T-cell (primary cell): ENCODE data around the gene AP1S2. TPM values are rescaled to one million over a fixed set of nuclear protein-coding genes. Genes with fewer than 3 reads are reported as not detected.

Source experiments
- ATAC-seq, 4 experiments: fragments of 200-7000 bp in 3 of 4; fragments of 150-1000 bp in 1 of 4; cut with Tn5 transposase; replicated peaks in 1 of 4; 1 replicate in 3 of 4; 2 replicates in 1 of 4; pipeline ENCODE4 v1.10.0; 2021; ENCODE audit warnings: moderate library complexity in 3 of 4, mild to moderate bottlenecking in 2 of 4, moderate number of reproducible peaks in 1 of 4
- CTCF ChIA-PET, 2 donors: fragments of 300-600 bp; sonication (Branson Sonifier 250); formaldehyde crosslinking; loops; one replicate each; lab custom pipeline; 2022; ENCODE audit warnings: antibody characterized with exemption in 2 of 2; lab: Charles Lee
- POLR2A ChIA-PET, 2 donors: fragments of 300-600 bp; sonication (Branson Sonifier 250); formaldehyde crosslinking; loops; one replicate each; lab custom pipeline; 2022; ENCODE audit warnings: antibody characterized with exemption in 2 of 2; lab: Charles Lee
- DNase-seq, 35 experiments: peaks; one replicate each; pipeline versions ENCODE4 v3.0.0 to v3.0.0-alpha.2; 2013 to 2023
- H3K27ac ChIP-seq: one replicate; pipeline ENCODE4 v1.5.1; 2013; ENCODE audit warnings: low read length
- H3K27me3 ChIP-seq, 2 experiments: replicated peaks in 1 of 2; 1 replicate in 1 of 2; 2 replicates in 1 of 2; pipeline versions ENCODE4 v1.6.1 to v1.7.0; 2013; ENCODE audit warnings: low read length in 1 of 2, mixed read lengths in 1 of 2; ENCODE audit not compliant: control insufficient read depth in 2 of 2, insufficient read depth in 2 of 2; ENCODE audit errors: extremely low read depth in 1 of 2
- H3K36me3 ChIP-seq, 2 donors: 1 replicate in 1 of 2; 2 replicates in 1 of 2; pipeline versions ENCODE4 v1.6.1 to v1.7.0; 2013; ENCODE audit warnings: low read length in 1 of 2; ENCODE audit not compliant: control insufficient read depth in 2 of 2, insufficient read depth in 1 of 2; ENCODE audit errors: extremely low read depth in 1 of 2
- H3K4me1 ChIP-seq, 2 experiments: 1 replicate in 1 of 2; 2 replicates in 1 of 2; pipeline versions ENCODE4 v1.6.1 to v1.7.0; 2013; ENCODE audit warnings: low read length in 2 of 2, mixed read lengths in 1 of 2; ENCODE audit not compliant: insufficient read depth in 2 of 2, control insufficient read depth in 1 of 2; ENCODE audit errors: extremely low read depth in 1 of 2
- H3K4me3 ChIP-seq, 2 donors: 1 replicate in 1 of 2; 2 replicates in 1 of 2; pipeline versions ENCODE4 v1.5.1 to v1.7.0; 2013; ENCODE audit warnings: mild to moderate bottlenecking in 2 of 2, low read length in 1 of 2, moderate library complexity in 1 of 2; ENCODE audit not compliant: control insufficient read depth in 1 of 2; ENCODE audit errors: extremely low read depth in 1 of 2
- H3K9me3 ChIP-seq: 2 replicates; pipeline ENCODE4 v1.7.0; 2013
- H3K27ac Mint-ChIP-seq, 2 donors: one replicate each; pipeline ENCODE4 v1.8.0; 2020 to 2021; ENCODE audit warnings: mild to moderate bottlenecking in 2 of 2, mixed read lengths in 2 of 2
- H3K27me3 Mint-ChIP-seq, 2 donors: one replicate each; pipeline ENCODE4 v1.8.0; 2021 to 2022; ENCODE audit warnings: mixed read lengths in 2 of 2
- H3K36me3 Mint-ChIP-seq: one replicate; pipeline ENCODE4 v1.8.0; 2021; ENCODE audit warnings: mixed read lengths
- H3K4me1 Mint-ChIP-seq, 3 donors: one replicate each; pipeline ENCODE4 v1.8.0; 2020 to 2022; ENCODE audit warnings: mixed read lengths in 3 of 3, mild to moderate bottlenecking in 1 of 3
- H3K4me3 Mint-ChIP-seq, 3 donors: one replicate each; pipeline ENCODE4 v1.8.0; 2020 to 2022; ENCODE audit warnings: mild to moderate bottlenecking in 3 of 3, mixed read lengths in 3 of 3, moderate library complexity in 3 of 3
- H3K9me3 Mint-ChIP-seq, 3 donors: one replicate each; pipeline ENCODE4 v1.8.0; 2020 to 2022; ENCODE audit warnings: mixed read lengths in 3 of 3
- WGBS: methylation state at CpG from one replicate; pipeline ENCODE4 v1.1.5; 2013; ENCODE audit warnings: missing lambda C conversion rate; ENCODE audit not compliant: insufficient coverage; 5-methylcytosine and 5-hydroxymethylcytosine counted together
- total RNA-seq, 35 experiments: library from RNA in 6 of 35; stranded (reverse) in 6 of 35; fragments of 120-200 nt in 1 of 35; gene quantifications; one replicate each; pipeline versions ENCODE4 v1.2.1 to v1.2.4 and lab custom pipeline; 2013 to 2026

The AP1S2 gene
- total RNA-seq, 5 donors from 2014 or later (not counting 1 experiment from before 2014, with no cell fraction given): 19.1 to 29.5 (median 25.3) TPM

DNA sequence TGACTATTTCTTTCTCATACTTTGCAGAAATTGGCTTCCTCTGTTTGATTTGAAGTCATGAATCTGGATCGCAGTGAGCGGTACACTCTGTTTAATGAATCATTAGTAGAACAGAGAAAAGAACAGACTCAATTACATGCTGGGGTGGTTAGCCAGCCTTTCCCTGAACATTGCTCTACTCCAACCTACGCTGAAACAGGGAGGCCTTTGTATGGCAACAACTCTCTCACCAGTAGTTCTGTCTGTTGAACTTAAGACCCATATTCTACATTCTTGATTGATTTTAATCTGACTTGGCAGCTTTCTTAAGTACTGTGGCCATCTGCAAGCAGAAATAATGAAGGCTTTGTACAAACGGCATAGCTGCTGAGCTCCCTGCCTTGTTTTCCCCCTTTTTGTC lies 19.0 kb upstream of the AP1S2 start:
- Mint-ChIP-seq H3K27ac (no peak overlapping the region), H3K9me3 (no peaks in the 10 kb centered on the region), H3K27me3 (peaks cover 0 to 7% of the 10 kb centered on the region in 2 donors), H3K4me3 (no peak overlapping the region), H3K36me3 (no peaks in the 10 kb centered on the region), H3K4me1 (peaks cover 0 to 11% (median 0%) of the 10 kb centered on the region in 3 donors)
- DNase-seq (no peak), ATAC-seq (no peak)
- ChIA-PET POLR2A (no interaction called here), CTCF (no interaction called here)
- no CpG with 5 or more reads among the region's 4 CpGs for WGBS
- H3K27ac ChIP-seq: no peak overlapping the region
- H3K4me1 ChIP-seq: no peaks in the 10 kb centered on the region
- no peaks in the 10 kb centered on the region for H3K27me3 ChIP-seq
- H3K4me3 ChIP-seq: no peak overlapping the region
- no peaks in the 10 kb centered on the region for H3K36me3 ChIP-seq
- H3K9me3 ChIP-seq: no peaks in the 10 kb centered on the region

DNA sequence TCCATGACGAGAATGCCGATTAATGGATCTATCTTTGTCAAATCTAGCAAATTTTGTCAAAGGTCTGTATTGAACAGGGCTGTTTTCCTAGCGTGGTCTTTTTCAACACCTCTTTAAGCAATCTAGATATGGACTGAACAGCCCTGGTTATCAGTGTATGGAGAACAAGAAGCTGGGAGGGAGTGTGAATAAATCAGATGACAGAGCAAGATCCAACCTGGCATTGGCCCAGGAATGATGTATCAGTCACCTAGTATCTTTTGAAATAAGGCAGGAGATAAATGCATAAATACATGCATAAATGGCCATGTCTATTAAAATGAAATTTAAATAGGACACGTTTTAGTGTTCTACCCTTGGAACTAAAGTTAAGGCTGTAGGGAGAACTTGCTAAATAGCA lies 15.7 kb upstream of the AP1S2 start:
- ChIA-PET POLR2A (no interaction called here), CTCF (no interaction called here)
- Mint-ChIP-seq H3K9me3 (no peaks in the 10 kb centered on the region), H3K27ac (no peak overlapping the region), H3K27me3 (peaks cover 0 to 3% of the 10 kb centered on the region in 2 donors), H3K4me3 (no peak overlapping the region), H3K4me1 (peaks cover 0 to 9% (median 0%) of the 10 kb centered on the region in 3 donors), H3K36me3 (no peaks in the 10 kb centered on the region)
- Histone ChIP-seq H3K27me3 (no peaks in the 10 kb centered on the region), H3K4me1 (no peaks in the 10 kb centered on the region), H3K4me3 (no peak overlapping the region), H3K9me3 (no peaks in the 10 kb centered on the region), H3K27ac (no peak overlapping the region), H3K36me3 (no peaks in the 10 kb centered on the region)
- ATAC-seq: no peak
- no peak for DNase-seq
- WGBS: 100% methylated on average over 2 of the region's 4 CpGs

DNA sequence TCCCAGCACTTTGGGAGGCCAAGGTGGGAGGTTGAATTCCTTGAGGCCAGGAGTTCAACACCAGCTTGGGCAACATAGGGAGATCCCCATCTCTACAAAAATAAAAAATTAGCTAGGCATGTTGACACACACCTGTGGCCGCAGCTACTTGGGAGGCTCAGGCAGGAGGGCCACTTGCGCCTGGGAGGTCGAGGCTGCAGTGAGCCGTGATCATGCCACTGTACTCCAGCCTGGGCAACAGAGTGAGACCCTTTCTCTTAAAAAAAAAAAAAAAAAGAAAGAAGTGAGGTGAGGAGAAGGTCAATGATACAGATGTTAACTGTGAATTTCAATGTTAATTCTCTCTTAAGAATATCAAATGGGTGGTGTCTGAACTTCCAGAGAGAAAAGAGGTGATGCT lies 15.1 kb upstream of the AP1S2 start:
- ChIA-PET CTCF (no interaction called here), POLR2A (no interaction called here)
- H3K27ac Mint-ChIP-seq: no peak overlapping the region
- peaks cover 0 to 3% (median 0%) of the 10 kb centered on the region in 3 donors for H3K4me1 Mint-ChIP-seq
- no peak for DNase-seq
- H3K27me3 ChIP-seq: no peaks in the 10 kb centered on the region
- H3K27me3 Mint-ChIP-seq: peaks cover 0 to 3% of the 10 kb centered on the region in 2 donors
- no CpG with 5 or more reads among the region's 4 CpGs for WGBS
- no peaks in the 10 kb centered on the region for H3K9me3 Mint-ChIP-seq
- no peak overlapping the region for H3K4me3 Mint-ChIP-seq
- H3K36me3 Mint-ChIP-seq: no peaks in the 10 kb centered on the region
- no peak for ATAC-seq
- H3K4me1 ChIP-seq: no peaks in the 10 kb centered on the region
- H3K4me3 ChIP-seq: no peak overlapping the region
- H3K9me3 ChIP-seq: no peaks in the 10 kb centered on the region
- H3K36me3 ChIP-seq: no peaks in the 10 kb centered on the region
- no peak overlapping the region for H3K27ac ChIP-seq

DNA sequence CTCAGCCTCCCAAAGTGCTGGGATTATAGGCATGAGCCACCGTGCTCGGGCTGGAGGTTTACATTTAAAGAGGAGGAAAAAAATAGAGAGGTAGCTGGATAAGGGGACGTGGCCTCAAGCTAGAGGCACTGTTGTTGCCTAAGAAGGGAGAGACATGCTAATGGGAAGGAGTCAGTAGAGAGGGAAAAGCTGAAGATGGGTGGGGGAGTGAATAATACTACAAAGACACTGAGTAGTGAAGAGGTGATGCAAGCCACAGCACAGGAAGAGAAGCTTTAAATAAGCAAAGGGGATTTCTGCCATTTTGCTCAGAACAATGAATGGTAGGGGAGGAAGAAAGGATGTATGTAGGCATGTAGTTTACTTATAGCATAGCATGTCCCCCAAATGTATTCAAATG lies 11.5 kb upstream of the AP1S2 start:
- peaks cover 0 to 10% of the 10 kb centered on the region in 2 donors for H3K27me3 Mint-ChIP-seq
- Histone ChIP-seq H3K27ac (no peak overlapping the region), H3K27me3 (no peaks in the 10 kb centered on the region), H3K4me1 (no peaks in the 10 kb centered on the region), H3K9me3 (no peaks in the 10 kb centered on the region), H3K4me3 (no peak overlapping the region), H3K36me3 (no peaks in the 10 kb centered on the region)
- no peaks in the 10 kb centered on the region for H3K9me3 Mint-ChIP-seq
- H3K4me3 Mint-ChIP-seq: no peak overlapping the region
- no peak overlapping the region for H3K27ac Mint-ChIP-seq
- ATAC-seq (no peak), DNase-seq (no peak)
- ChIA-PET POLR2A (interaction anchor here in 1 of 2 donors (0.9 kb wide), 1 partner anchor 11 kb away, joined by 3 read pairs; the partner anchor contains the start of gene AP1S2), CTCF (interaction anchor here in 1 of 2 donors (0.7 kb wide), 1 partner anchor 10 kb away, joined by 3 read pairs; no protein-coding TSS in a partner anchor)
- no peaks in the 10 kb centered on the region for H3K36me3 Mint-ChIP-seq
- no peaks in the 10 kb centered on the region for H3K4me1 Mint-ChIP-seq
- WGBS: no CpG with 5 or more reads among the region's 3 CpGs

DNA sequence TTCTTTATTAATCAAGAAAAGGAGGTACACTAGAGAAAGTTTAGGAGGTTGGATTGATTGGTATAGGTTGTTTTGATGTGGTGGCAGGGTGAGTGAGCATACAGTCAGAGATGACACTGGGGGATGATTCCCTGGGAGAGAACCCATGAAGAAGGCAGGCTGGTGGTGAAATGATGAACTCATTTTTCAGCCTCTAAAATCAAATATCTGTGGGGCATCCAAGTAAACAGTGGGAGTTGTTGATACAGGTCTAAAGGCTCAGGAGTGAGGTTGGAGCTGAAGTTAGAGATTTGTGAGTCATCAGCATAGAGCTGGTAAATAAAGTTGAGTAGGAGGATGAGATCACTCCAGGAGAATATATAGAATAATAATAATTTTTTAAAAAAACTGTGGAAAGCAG lies 10.0 kb upstream of the AP1S2 start:
- Mint-ChIP-seq H3K27ac (no peak overlapping the region), H3K9me3 (no peaks in the 10 kb centered on the region)

DNA sequence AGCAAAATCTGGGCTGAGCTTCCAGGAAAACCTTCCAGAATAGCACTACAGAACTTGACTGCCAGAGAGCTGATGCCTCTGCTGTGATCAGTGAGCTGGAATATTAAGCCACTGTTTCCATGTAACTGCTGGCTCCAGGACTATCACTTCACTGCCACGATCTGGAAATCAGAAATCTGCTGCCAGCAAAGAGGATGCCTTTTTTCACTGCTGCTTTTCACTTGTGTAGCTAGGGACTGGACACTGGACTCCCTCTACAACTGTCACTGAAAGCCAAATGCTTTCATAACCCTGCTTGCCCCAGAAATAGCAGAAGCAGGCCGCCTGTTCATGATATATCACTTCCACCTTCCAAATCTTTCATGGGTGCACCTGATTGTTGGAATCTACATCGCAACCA lies 9.4 kb upstream of the AP1S2 start:
- H3K9me3 Mint-ChIP-seq: no peaks in the 10 kb centered on the region
- no peak for ATAC-seq
- H3K27ac Mint-ChIP-seq: no peak overlapping the region
- no peak overlapping the region for H3K4me3 Mint-ChIP-seq
- no CpG with 5 or more reads among the region's 3 CpGs for WGBS
- ChIA-PET CTCF (no interaction called here), POLR2A (no interaction called here)
- H3K27me3 Mint-ChIP-seq: peaks cover 0 to 7% of the 10 kb centered on the region in 2 donors
- no peaks in the 10 kb centered on the region for H3K4me1 Mint-ChIP-seq
- Histone ChIP-seq H3K4me1 (no peaks in the 10 kb centered on the region), H3K4me3 (no peak overlapping the region), H3K9me3 (no peaks in the 10 kb centered on the region), H3K36me3 (no peaks in the 10 kb centered on the region), H3K27me3 (no peaks in the 10 kb centered on the region), H3K27ac (no peak overlapping the region)
- H3K36me3 Mint-ChIP-seq: no peaks in the 10 kb centered on the region
- no peak for DNase-seq

More for the DNA sequence above, 10.0 kb upstream of the AP1S2 start:
- ChIA-PET POLR2A (no interaction called here), CTCF (no interaction called here)
- Histone ChIP-seq H3K27ac (no peak overlapping the region), H3K27me3 (no peaks in the 10 kb centered on the region), H3K4me1 (no peaks in the 10 kb centered on the region), H3K9me3 (no peaks in the 10 kb centered on the region), H3K4me3 (no peak overlapping the region), H3K36me3 (no peaks in the 10 kb centered on the region)
- peaks cover 0 to 7% of the 10 kb centered on the region in 2 donors for H3K27me3 Mint-ChIP-seq
- no peak overlapping the region for H3K4me3 Mint-ChIP-seq
- H3K4me1 Mint-ChIP-seq: no peaks in the 10 kb centered on the region
- H3K36me3 Mint-ChIP-seq: no peaks in the 10 kb centered on the region
- DNase-seq (no peak), ATAC-seq (no peak)

DNA sequence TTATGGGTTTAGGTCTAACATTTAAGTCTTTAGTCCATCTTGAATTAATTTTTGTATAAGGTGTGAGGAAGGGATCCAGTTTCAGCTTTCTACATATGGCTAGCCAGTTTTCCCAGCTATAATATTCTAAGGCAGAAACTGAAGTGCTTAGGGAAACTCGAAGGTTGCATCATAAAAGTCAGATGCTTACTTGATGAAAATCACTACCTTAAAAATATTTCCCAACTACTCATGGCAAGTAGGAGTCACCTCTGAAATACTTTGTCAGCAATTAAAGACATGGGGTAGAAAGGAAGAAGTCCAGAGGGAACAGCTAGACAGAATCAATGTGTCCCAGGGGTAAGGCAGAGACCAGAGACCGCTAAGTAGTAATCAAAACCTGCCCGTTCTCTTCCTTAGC lies 6.3 kb upstream of the AP1S2 start:
- Mint-ChIP-seq H3K36me3 (no peaks in the 10 kb centered on the region), H3K9me3 (no peaks in the 10 kb centered on the region), H3K4me1 (peaks cover 0 to under 1% (median 0%) of the 10 kb centered on the region in 3 donors), H3K4me3 (no peak overlapping the region), H3K27ac (no peak overlapping the region), H3K27me3 (peaks cover 0 to 7% of the 10 kb centered on the region in 2 donors)
- ATAC-seq: no peak
- H3K4me3 ChIP-seq: no peak overlapping the region
- CTCF ChIA-PET: no interaction called here
- H3K36me3 ChIP-seq: no peaks in the 10 kb centered on the region
- POLR2A ChIA-PET: no interaction called here
- no peaks in the 10 kb centered on the region for H3K9me3 ChIP-seq
- no peaks in the 10 kb centered on the region for H3K27me3 ChIP-seq
- no CpG with 5 or more reads among the region's 3 CpGs for WGBS
- H3K27ac ChIP-seq: no peak overlapping the region
- H3K4me1 ChIP-seq: no peaks in the 10 kb centered on the region
- no peak for DNase-seq
